HL-60 (cell line): ENCODE results near the gene ALLC.

Experiments used
- DNase-seq, 2 experiments: peaks; one replicate each; pipeline ENCODE4 v3.0.0-alpha.2; 2010 to 2020; ENCODE audit warnings: low read depth in 1 of 2, low spot score in 1 of 2
- H3K27ac ChIP-seq: fragments of 250-450 bp; sonication (Bioruptor Pico); replicated peaks from 2 replicates; pipeline ENCODE4 v1.5.1; 2020; ENCODE audit warnings: mild to moderate bottlenecking, moderate library complexity
- H3K27me3 ChIP-seq: fragments of 250-450 bp; sonication (Bioruptor Pico); 2 replicates; pipeline ENCODE4 v1.5.1; 2021; ENCODE audit warnings: mild to moderate bottlenecking, moderate library complexity; ENCODE audit not compliant: insufficient read depth, poor library complexity, severe bottlenecking
- H3K4me3 ChIP-seq: replicated peaks from 2 replicates; pipeline ENCODE4 v1.5.1; 2011; ENCODE audit warnings: mild to moderate bottlenecking, control low read depth, low read length; ENCODE audit not compliant: insufficient read depth
- CTCF ChIP-seq: IDR thresholded peaks from one replicate; pipeline ENCODE4 v1.5.1; 2011; ENCODE audit warnings: low read length, control low read depth, inconsistent platforms; ENCODE audit not compliant: insufficient read depth
- GABPA ChIP-seq: IDR thresholded peaks from 2 replicates; pipeline ENCODE4 v1.6.1; 2012; ENCODE audit warnings: low read depth
- POLR2AphosphoS5 ChIP-seq: IDR thresholded peaks from 2 replicates; pipeline ENCODE4 v1.6.1; 2012; ENCODE audit warnings: low read depth
- SPI1 ChIP-seq: IDR thresholded peaks from 2 replicates; pipeline ENCODE4 v1.6.1; 2012; ENCODE audit warnings: low read depth, mild to moderate bottlenecking, borderline replicate concordance
- TF ChIP-seq, protein P1 (sequence below): IDR thresholded peaks from 2 replicates; pipeline ENCODE4 v1.6.1; 2012; ENCODE audit warnings: low read depth; ENCODE audit not compliant: insufficient replicate concordance

ALLC gene

DNA sequence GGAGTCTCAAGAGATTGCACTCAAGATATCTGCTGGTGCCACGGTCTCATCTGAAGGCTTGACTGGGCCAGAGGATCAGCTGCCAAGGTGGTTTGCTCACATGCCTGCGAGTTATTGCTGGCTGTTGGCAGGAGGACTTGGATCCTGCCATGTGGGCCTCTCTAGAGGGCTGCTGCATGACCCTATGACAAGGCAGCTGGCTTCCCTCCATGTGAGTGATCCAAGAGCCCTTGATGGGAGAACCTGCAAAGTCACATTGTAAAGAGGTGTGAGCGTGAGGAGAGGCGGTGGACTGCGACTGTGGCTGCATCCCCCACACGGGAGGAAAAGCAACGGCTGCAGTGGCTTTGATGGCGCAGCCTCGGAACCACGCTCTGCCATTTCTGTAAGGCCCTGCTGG, 4.0 kb upstream of the ALLC start:
- no peak overlapping the region for H3K27ac ChIP-seq
- H3K27me3 ChIP-seq, result peaks cover 14% of the 10 kb centered on the region
- no peak for DNase-seq
- H3K4me3 ChIP-seq, result no peak overlapping the region
- no peak for TF ChIP-seq POLR2AphosphoS5
- no peak for TF ChIP-seq CTCF
- TF ChIP-seq, protein P1, sequence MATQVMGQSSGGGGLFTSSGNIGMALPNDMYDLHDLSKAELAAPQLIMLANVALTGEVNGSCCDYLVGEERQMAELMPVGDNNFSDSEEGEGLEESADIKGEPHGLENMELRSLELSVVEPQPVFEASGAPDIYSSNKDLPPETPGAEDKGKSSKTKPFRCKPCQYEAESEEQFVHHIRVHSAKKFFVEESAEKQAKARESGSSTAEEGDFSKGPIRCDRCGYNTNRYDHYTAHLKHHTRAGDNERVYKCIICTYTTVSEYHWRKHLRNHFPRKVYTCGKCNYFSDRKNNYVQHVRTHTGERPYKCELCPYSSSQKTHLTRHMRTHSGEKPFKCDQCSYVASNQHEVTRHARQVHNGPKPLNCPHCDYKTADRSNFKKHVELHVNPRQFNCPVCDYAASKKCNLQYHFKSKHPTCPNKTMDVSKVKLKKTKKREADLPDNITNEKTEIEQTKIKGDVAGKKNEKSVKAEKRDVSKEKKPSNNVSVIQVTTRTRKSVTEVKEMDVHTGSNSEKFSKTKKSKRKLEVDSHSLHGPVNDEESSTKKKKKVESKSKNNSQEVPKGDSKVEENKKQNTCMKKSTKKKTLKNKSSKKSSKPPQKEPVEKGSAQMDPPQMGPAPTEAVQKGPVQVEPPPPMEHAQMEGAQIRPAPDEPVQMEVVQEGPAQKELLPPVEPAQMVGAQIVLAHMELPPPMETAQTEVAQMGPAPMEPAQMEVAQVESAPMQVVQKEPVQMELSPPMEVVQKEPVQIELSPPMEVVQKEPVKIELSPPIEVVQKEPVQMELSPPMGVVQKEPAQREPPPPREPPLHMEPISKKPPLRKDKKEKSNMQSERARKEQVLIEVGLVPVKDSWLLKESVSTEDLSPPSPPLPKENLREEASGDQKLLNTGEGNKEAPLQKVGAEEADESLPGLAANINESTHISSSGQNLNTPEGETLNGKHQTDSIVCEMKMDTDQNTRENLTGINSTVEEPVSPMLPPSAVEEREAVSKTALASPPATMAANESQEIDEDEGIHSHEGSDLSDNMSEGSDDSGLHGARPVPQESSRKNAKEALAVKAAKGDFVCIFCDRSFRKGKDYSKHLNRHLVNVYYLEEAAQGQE, result no peak
- no peak for TF ChIP-seq GABPA

DNA sequence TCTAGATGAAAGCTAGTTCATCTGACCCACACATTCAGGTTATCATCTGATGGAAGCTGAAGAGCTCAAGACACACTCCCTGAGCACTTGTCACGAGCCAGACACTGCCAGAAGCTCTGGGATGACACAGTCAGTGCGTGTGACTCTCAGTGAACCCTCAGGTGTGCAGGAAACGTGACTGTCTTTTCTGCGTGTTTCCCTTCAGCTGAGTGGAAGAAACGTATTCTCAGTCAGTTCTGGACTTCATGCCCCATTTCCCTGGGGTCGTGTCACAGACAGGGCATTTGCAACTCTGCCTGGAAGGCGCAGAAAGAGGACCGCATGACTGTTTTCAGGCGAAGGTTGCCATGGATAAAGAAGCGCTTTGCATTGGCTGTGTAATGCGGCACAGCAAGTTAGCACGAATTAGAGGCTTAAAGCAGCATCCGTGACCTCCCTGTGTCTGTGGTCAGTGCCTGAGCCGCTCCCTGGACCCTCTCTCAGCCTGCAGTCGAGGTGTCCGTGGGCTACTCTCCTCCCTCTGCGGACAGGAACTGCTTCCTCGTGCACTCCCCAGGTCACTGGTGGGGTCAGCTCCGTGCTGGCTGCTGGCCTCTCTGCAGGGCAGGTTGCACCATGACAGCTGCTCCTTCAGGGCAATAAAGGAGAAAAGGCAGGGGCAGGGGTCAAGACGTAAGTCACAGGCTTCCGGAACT, 3.3 kb upstream of the ALLC start:
- no peak overlapping the region for H3K4me3 ChIP-seq
- no peak overlapping the region for H3K27ac ChIP-seq
- H3K27me3 ChIP-seq, result peaks cover 14% of the 10 kb centered on the region
- TF ChIP-seq SPI1, result no peak
- no peak for TF ChIP-seq GABPA
- TF ChIP-seq, protein P1, result no peak
- no peak for TF ChIP-seq POLR2AphosphoS5
- TF ChIP-seq CTCF, result no peak
- DNase-seq, result no peak

DNA sequence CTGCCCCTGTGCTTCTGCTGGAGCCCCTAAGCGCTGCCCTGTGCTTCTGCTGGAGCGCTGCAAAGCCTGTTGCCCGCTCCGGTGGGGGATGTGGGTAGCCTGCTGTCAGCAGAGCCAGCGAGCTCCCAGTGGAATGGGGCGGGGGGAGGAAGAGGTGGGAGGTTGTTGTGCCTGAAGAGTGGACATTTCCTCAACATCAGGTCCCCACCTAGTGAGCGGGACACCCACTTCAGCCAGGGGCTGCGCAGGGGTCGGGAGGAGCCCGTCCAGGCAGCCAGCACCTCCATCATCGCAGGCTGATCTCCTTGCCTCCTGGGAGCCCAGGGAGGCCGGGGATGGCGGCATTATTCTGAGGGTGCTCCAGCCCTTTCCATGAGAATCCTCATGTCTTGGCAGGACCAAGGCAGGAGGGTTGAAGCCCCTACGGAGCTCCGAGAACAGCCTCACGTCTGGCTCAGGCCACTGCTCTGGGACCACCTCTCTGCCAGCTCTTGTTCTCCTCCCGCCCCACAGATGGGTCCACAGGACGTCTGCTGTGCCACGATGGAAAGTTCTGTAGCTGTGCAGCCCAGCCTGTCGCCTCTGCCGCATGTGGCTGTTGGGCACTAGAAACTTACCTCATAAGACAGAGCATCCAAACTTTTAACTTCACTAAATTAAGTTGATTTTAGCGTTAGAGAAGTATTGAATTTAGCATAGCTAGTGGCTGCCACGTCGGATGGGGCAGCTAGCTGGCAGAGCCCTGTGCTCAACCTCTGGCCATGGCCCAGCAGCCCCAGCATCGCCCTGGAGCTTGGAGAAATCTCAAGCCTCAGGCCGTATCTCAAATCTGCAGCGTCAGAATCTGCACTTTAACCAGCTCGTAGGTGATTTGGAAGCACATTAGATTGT, 1.9 kb upstream of the ALLC start:
- no peak overlapping the region for H3K4me3 ChIP-seq
- H3K27me3 ChIP-seq, result peaks cover 14% of the 10 kb centered on the region
- DNase-seq, result no peak

More for the DNA sequence above, 1.9 kb upstream of the ALLC start:
- H3K27ac ChIP-seq, result no peak overlapping the region
- TF ChIP-seq, protein P1, result no peak
- TF ChIP-seq POLR2AphosphoS5 (no peak), SPI1 (no peak), CTCF (no peak), GABPA (no peak)
